ENCODE data around the gene FAM3C. TPM values are rescaled to one million over a fixed set of nuclear protein-coding genes. Genes with fewer than 3 reads are reported as not detected.
A peak's percentile ranks its signal among the peaks of the same experiment; 100 is the strongest.
"Not testable (repeated sequence)": the region's sequence is repeated elsewhere in the genome, so short reads cannot be mapped to it uniquely, and the experiment has no call there.

FAM3C gene
- total and polyA plus RNA-seq, 5 donors from 2014 or later = 4.0 to 13.1 (median 5.8) TPM

DNA sequence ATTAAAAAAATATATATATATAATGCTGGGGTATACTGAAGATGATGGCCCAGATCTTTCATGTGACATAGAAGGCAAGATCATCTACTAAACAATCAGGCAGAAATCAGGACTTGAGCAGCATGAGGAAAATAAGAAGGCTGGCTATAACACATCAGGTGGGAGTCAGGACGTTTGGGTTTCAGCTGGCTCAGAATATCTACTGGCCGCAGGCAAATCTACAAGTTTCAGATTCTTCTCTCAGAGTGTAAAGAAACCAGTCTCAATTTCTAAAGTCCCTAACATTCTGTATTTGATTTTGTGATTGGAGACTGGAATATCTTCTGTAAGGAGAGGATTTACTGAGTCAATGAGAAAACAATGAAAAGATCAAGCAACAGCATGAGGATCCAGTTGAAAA is 37.7 kb upstream of the FAM3C start:
- DNase-seq = no peak
- peaks cover 6% of the 10 kb centered on the region for H3K27me3 Mint-ChIP-seq
- H3K27ac Mint-ChIP-seq = peak overlapping the region in 1 of 3 donors; percentile 13
- H3K4me3 ChIP-seq (ENCODE audit: low read depth, low read length) = no peak overlapping the region
- H3K9me3 ChIP-seq (ENCODE audit: control insufficient read depth in 2 of 2, low read length in 2 of 2) = no peaks in the 10 kb centered on the region
- ATAC-seq (ENCODE audit: low read depth in 2 of 2) = no peak
- H3K4me1 Mint-ChIP-seq = peaks cover 9 to 15% (median 12%) of the 10 kb centered on the region in 4 donors
- H3K4me1 ChIP-seq (ENCODE audit: control insufficient read depth, insufficient read depth, low read length, poor library complexity, severe bottlenecking) = peaks cover 15% of the 10 kb centered on the region
- H3K27me3 ChIP-seq (ENCODE audit: control insufficient read depth, insufficient read depth, low read length) = peaks cover 5% of the 10 kb centered on the region
- no peak overlapping the region for H3K4me3 Mint-ChIP-seq
- peaks cover 0 to 3% (median 0%) of the 10 kb centered on the region in 7 donors for H3K9me3 Mint-ChIP-seq
- no peak overlapping the region for H3K27ac ChIP-seq (ENCODE audit: insufficient read depth, low read length, poor library complexity, severe bottlenecking)
- no peaks in the 10 kb centered on the region for H3K36me3 ChIP-seq (ENCODE audit: control insufficient read depth, insufficient read depth, low read length)
- no peaks in the 10 kb centered on the region for H3K36me3 Mint-ChIP-seq

- not testable (repeated sequence) for H3K4me3 Mint-ChIP-seq; H3K27ac Mint-ChIP-seq; H3K36me3 ChIP-seq (ENCODE audit: control insufficient read depth, insufficient read depth, low read length); DNase-seq; H3K4me1 ChIP-seq (ENCODE audit: control insufficient read depth, insufficient read depth, low read length, poor library complexity, severe bottlenecking); H3K27me3 ChIP-seq (ENCODE audit: control insufficient read depth, insufficient read depth, low read length); H3K27ac ChIP-seq (ENCODE audit: insufficient read depth, low read length, poor library complexity, severe bottlenecking); H3K4me3 ChIP-seq (ENCODE audit: low read depth, low read length); H3K9me3 ChIP-seq (ENCODE audit: control insufficient read depth in 2 of 2, low read length in 2 of 2); ATAC-seq (ENCODE audit: low read depth in 2 of 2); H3K27me3 Mint-ChIP-seq; H3K4me1 Mint-ChIP-seq; H3K9me3 Mint-ChIP-seq; H3K36me3 Mint-ChIP-seq
Measured at GRCh38 chr7:121432486-121432885, 36.4 kb upstream of the FAM3C start.

- no peak overlapping the region for H3K27ac Mint-ChIP-seq
- DNase-seq (no peak), ATAC-seq (ENCODE audit: low read depth in 2 of 2) (no peak)
- Histone ChIP-seq H3K4me1 (ENCODE audit: control insufficient read depth, insufficient read depth, low read length, poor library complexity, severe bottlenecking) (no peaks in the 10 kb centered on the region), H3K27ac (ENCODE audit: insufficient read depth, low read length, poor library complexity, severe bottlenecking) (no peak overlapping the region), H3K4me3 (ENCODE audit: low read depth, low read length) (no peak overlapping the region), H3K36me3 (ENCODE audit: control insufficient read depth, insufficient read depth, low read length) (no peaks in the 10 kb centered on the region), H3K27me3 (ENCODE audit: control insufficient read depth, insufficient read depth, low read length) (peaks cover 5% of the 10 kb centered on the region), H3K9me3 (ENCODE audit: control insufficient read depth in 2 of 2, low read length in 2 of 2) (no peaks in the 10 kb centered on the region)
- no peaks in the 10 kb centered on the region for H3K27me3 Mint-ChIP-seq
- H3K36me3 Mint-ChIP-seq = no peaks in the 10 kb centered on the region
- H3K4me3 Mint-ChIP-seq = no peak overlapping the region
- peaks cover 0 to 3% (median 0%) of the 10 kb centered on the region in 7 donors for H3K9me3 Mint-ChIP-seq
- peaks cover 0 to 3% (median 0%) of the 10 kb centered on the region in 4 donors for H3K4me1 Mint-ChIP-seq
Measured at GRCh38 chr7:121431996-121432395, 35.9 kb upstream of the FAM3C start.

DNA sequence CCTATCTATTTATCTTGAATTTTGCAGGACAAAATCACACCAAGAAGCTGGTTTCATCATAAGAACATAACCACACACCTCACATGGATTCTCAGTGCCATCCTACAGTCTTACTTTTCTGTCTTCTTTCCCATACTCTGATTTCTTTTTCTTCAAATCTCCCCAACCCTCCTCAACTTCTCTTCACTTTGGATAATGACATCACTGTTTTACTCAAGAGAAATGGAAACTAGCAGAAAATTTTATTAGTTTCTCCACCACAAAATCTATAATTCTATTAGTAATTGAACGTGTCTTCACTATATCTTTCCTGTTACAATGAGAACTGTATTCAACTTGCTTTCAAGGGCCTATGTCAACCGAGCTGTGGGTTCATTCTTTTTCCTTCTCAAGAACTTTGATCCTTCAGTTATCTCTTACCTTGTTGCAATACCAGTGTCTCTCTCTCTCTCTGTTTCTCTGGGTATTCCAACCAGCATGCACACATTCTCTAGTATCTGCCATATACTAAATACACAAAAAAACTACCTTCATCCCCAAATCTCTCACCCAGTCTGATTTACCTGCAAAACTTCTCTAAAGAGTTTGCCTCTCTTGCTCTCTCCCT is 35.4 kb upstream of the FAM3C start:
- H3K27me3 Mint-ChIP-seq = no peaks in the 10 kb centered on the region
- H3K4me3 ChIP-seq (ENCODE audit: low read depth, low read length) = no peak overlapping the region
- no peaks in the 10 kb centered on the region for H3K36me3 ChIP-seq (ENCODE audit: control insufficient read depth, insufficient read depth, low read length)
- no peak overlapping the region for H3K27ac Mint-ChIP-seq
- H3K4me1 ChIP-seq (ENCODE audit: control insufficient read depth, insufficient read depth, low read length, poor library complexity, severe bottlenecking) = no peaks in the 10 kb centered on the region
- ATAC-seq (ENCODE audit: low read depth in 2 of 2) = no peak
- H3K9me3 ChIP-seq (ENCODE audit: control insufficient read depth in 2 of 2, low read length in 2 of 2) = no peaks in the 10 kb centered on the region
- H3K9me3 Mint-ChIP-seq = peaks cover 0 to 3% (median 0%) of the 10 kb centered on the region in 7 donors
- no peak for DNase-seq
- no peaks in the 10 kb centered on the region for H3K36me3 Mint-ChIP-seq
- no peak overlapping the region for H3K4me3 Mint-ChIP-seq
- H3K4me1 Mint-ChIP-seq = peaks cover 0 to 3% (median 0%) of the 10 kb centered on the region in 4 donors
- peaks cover 7% of the 10 kb centered on the region for H3K27me3 ChIP-seq (ENCODE audit: control insufficient read depth, insufficient read depth, low read length)
- H3K27ac ChIP-seq (ENCODE audit: insufficient read depth, low read length, poor library complexity, severe bottlenecking) = no peak overlapping the region

DNA sequence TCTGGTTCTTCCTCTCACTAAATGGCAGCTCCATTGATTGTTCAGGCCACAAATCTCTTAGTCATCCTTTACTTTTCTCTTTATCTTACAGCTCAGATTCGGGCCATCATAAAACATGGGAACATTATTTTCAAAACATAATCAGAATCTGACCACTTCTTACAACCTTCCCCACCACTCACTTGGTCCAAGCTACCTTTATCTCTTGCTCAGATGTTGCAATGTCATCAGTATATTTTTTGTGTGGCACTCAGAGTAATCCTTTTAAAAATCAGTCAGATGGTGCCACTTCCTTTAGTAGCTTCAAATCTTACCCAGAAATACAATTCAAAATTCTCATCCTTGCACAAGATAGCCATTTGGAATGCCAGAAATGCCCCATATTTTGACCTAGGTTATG is 34.5 kb upstream of the FAM3C start:
- no peak overlapping the region for H3K4me3 Mint-ChIP-seq
- H3K4me1 ChIP-seq (ENCODE audit: control insufficient read depth, insufficient read depth, low read length, poor library complexity, severe bottlenecking) = no peaks in the 10 kb centered on the region
- no peak for DNase-seq

DNA sequence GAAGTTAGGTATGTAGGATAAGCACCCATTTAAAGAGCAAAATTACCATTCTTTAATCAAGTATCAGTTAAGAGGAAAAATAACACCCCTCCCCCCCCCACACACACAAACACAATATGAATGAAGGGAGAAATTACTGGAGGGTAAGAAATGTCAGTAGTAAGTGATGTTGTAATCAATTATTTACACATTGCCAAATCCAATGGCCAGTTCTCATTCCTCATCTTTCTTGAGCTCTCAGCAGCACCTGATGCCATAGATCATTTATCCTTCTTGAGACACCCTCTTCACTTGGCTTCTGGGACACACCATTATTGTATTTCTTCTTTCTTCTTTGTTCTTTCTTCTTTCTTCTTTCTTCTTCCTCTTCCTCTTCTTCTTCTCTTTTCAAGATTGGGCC is 33.7 kb upstream of the FAM3C start:
- H3K27ac ChIP-seq (ENCODE audit: insufficient read depth, low read length, poor library complexity, severe bottlenecking) = no peak overlapping the region
- H3K4me3 ChIP-seq (ENCODE audit: low read depth, low read length) = no peak overlapping the region
- no peak overlapping the region for H3K27ac Mint-ChIP-seq
- H3K27me3 Mint-ChIP-seq = no peaks in the 10 kb centered on the region
- peaks cover 0 to 3% (median 0%) of the 10 kb centered on the region in 7 donors for H3K9me3 Mint-ChIP-seq
- peaks cover 0 to 3% (median 0%) of the 10 kb centered on the region in 4 donors for H3K4me1 Mint-ChIP-seq
- no peak for DNase-seq
- H3K9me3 ChIP-seq (ENCODE audit: control insufficient read depth in 2 of 2, low read length in 2 of 2) = no peaks in the 10 kb centered on the region
- ATAC-seq (ENCODE audit: low read depth in 2 of 2) = no peak
- H3K27me3 ChIP-seq (ENCODE audit: control insufficient read depth, insufficient read depth, low read length) = peaks cover 8% of the 10 kb centered on the region
- no peaks in the 10 kb centered on the region for H3K36me3 Mint-ChIP-seq
- no peaks in the 10 kb centered on the region for H3K4me1 ChIP-seq (ENCODE audit: control insufficient read depth, insufficient read depth, low read length, poor library complexity, severe bottlenecking)
- no peak overlapping the region for H3K4me3 Mint-ChIP-seq
- H3K36me3 ChIP-seq (ENCODE audit: control insufficient read depth, insufficient read depth, low read length) = no peaks in the 10 kb centered on the region

More for the DNA sequence above, 34.5 kb upstream of the FAM3C start:
- Mint-ChIP-seq H3K27ac (no peak overlapping the region), H3K9me3 (peaks cover 0 to 3% (median 0%) of the 10 kb centered on the region in 7 donors), H3K27me3 (no peaks in the 10 kb centered on the region), H3K36me3 (no peaks in the 10 kb centered on the region), H3K4me1 (peaks cover 0 to 3% (median 0%) of the 10 kb centered on the region in 4 donors)
- Histone ChIP-seq H3K36me3 (ENCODE audit: control insufficient read depth, insufficient read depth, low read length) (no peaks in the 10 kb centered on the region), H3K9me3 (ENCODE audit: control insufficient read depth in 2 of 2, low read length in 2 of 2) (no peaks in the 10 kb centered on the region), H3K27me3 (ENCODE audit: control insufficient read depth, insufficient read depth, low read length) (peaks cover 8% of the 10 kb centered on the region), H3K27ac (ENCODE audit: insufficient read depth, low read length, poor library complexity, severe bottlenecking) (no peak overlapping the region), H3K4me3 (ENCODE audit: low read depth, low read length) (no peak overlapping the region)
- ATAC-seq (ENCODE audit: low read depth in 2 of 2) = no peak

DNA sequence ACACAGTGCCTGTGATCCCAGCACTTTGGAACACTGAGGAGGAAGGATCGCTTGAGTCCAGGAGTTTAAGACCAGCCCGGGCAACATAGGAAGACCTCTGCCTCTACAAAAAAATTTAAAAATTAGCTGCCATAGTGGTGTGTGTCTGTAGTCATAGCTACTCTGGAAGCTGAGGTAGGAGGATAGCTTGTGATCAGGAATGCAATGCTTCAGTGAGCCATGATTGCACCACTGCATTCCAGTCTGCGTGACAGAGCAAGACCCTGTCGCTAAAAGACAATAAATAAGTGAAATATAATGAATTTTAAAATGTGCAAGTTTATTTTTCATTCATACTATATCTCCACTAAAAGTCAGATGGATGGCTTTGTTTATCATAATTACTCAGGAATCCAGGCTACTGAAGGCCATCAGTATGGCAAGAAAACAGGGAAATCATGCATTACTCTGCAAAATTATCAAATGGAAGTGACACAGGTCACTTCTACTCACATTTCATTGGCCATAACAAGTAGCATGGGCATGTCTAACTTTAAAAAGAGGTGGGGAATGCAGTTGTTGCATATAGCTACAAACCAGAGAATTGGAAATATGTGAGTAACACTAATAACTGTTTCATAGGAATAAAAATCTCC is 32.9 kb upstream of the FAM3C start:
- Histone ChIP-seq H3K9me3 (ENCODE audit: control insufficient read depth in 2 of 2, low read length in 2 of 2) (no peaks in the 10 kb centered on the region), H3K4me1 (ENCODE audit: control insufficient read depth, insufficient read depth, low read length, poor library complexity, severe bottlenecking) (no peaks in the 10 kb centered on the region), H3K27ac (ENCODE audit: insufficient read depth, low read length, poor library complexity, severe bottlenecking) (no peak overlapping the region), H3K4me3 (ENCODE audit: low read depth, low read length) (no peak overlapping the region), H3K27me3 (ENCODE audit: control insufficient read depth, insufficient read depth, low read length) (peaks cover 8% of the 10 kb centered on the region), H3K36me3 (ENCODE audit: control insufficient read depth, insufficient read depth, low read length) (no peaks in the 10 kb centered on the region)
- Mint-ChIP-seq H3K27me3 (peaks cover 7% of the 10 kb centered on the region), H3K4me1 (peaks cover 0 to 3% (median 0%) of the 10 kb centered on the region in 4 donors), H3K27ac (peak overlapping the region in 1 of 3 donors; percentile 70), H3K9me3 (peaks cover 0 to 3% (median 0%) of the 10 kb centered on the region in 7 donors), H3K4me3 (no peak overlapping the region), H3K36me3 (no peaks in the 10 kb centered on the region)
- ATAC-seq (ENCODE audit: low read depth in 2 of 2) (no peak), DNase-seq (no peak)

DNA sequence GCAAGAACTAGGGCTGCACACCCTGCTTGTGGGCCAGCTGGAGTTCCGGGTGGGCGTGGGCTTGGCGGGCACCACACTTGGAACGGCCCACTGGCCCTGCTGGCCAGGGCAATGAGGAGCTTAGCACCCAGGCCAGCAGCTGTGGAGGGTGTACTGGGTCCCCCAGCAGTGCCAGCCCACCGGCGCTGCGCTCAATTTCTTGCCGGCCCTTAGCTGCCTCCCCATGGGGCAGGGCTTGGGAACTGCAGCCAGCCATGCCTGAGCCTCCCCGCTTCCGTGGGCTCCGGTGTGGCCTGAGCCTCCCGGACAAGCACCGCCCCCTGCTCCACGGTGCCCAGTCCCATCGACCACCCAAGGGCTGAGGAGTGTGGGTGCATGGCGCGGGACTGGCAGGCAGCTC is 25.6 kb upstream of the FAM3C start:
- not testable (repeated sequence) for ATAC-seq (ENCODE audit: low read depth in 2 of 2); H3K9me3 ChIP-seq (ENCODE audit: control insufficient read depth in 2 of 2, low read length in 2 of 2); H3K36me3 Mint-ChIP-seq; H3K4me3 Mint-ChIP-seq; H3K27me3 ChIP-seq (ENCODE audit: control insufficient read depth, insufficient read depth, low read length); H3K27ac ChIP-seq (ENCODE audit: insufficient read depth, low read length, poor library complexity, severe bottlenecking); H3K4me1 ChIP-seq (ENCODE audit: control insufficient read depth, insufficient read depth, low read length, poor library complexity, severe bottlenecking); DNase-seq; H3K4me1 Mint-ChIP-seq; H3K27ac Mint-ChIP-seq; H3K4me3 ChIP-seq (ENCODE audit: low read depth, low read length); H3K36me3 ChIP-seq (ENCODE audit: control insufficient read depth, insufficient read depth, low read length); H3K9me3 Mint-ChIP-seq
- peaks cover 19% of the 10 kb centered on the region for H3K27me3 Mint-ChIP-seq

All from CD4-positive, CD25-positive, alpha-beta regulatory T cell (primary cell).